WERI-Rb-1 (cell line): ENCODE data around the gene NISCH.

Source experiments
- DNase-seq: peaks from one replicate; pipeline ENCODE4 v3.0.0-alpha.2; 2020
- H3K27ac ChIP-seq: fragments of 250-450 bp; sonication (Bioruptor Pico); 2 replicates; pipeline ENCODE4 v1.5.1; 2020; ENCODE audit warnings: mild to moderate bottlenecking, moderate library complexity
- H3K27me3 ChIP-seq: fragments of 250-450 bp; sonication (Bioruptor Pico); 2 replicates; pipeline ENCODE4 v1.5.1; 2021; ENCODE audit warnings: mild to moderate bottlenecking, low read depth, moderate library complexity; ENCODE audit not compliant: insufficient read depth, severe bottlenecking
- H3K36me3 ChIP-seq: fragments of 250-450 bp; sonication (Bioruptor Pico); 2 replicates; pipeline ENCODE4 v1.5.1; 2020; ENCODE audit warnings: mild to moderate bottlenecking, moderate library complexity
- H3K4me3 ChIP-seq: 2 replicates; pipeline ENCODE4 v1.5.1; 2011; ENCODE audit warnings: low read depth, mild to moderate bottlenecking, control low read depth, low read length
- H3K9me3 ChIP-seq: fragments of 250-450 bp; sonication (Bioruptor Pico); 2 replicates; pipeline ENCODE4 v1.5.1; 2021; ENCODE audit warnings: mild to moderate bottlenecking, moderate library complexity; ENCODE audit not compliant: severe bottlenecking
- CTCF ChIP-seq: IDR thresholded peaks from 2 replicates; pipeline ENCODE4 v1.5.1; 2011; ENCODE audit warnings: low read depth, mild to moderate bottlenecking, control low read depth, inconsistent platforms, low read length

The NISCH gene

GRCh38 chr3:52469001-52469400 is 13.6 kb downstream of the NISCH start:
- peaks cover 75% of the 10 kb centered on the region for H3K36me3 ChIP-seq
- peak overlapping the region; percentile 99 for H3K27ac ChIP-seq
- H3K27me3 ChIP-seq, result no peaks in the 10 kb centered on the region
- DNase-seq, result peak; percentile 82
- peak overlapping the region; percentile 25 for H3K4me3 ChIP-seq
- no peak for TF ChIP-seq CTCF
- no peaks in the 10 kb centered on the region for H3K9me3 ChIP-seq

- H3K9me3 ChIP-seq, result no peaks in the 10 kb centered on the region
- H3K27ac ChIP-seq, result peak overlapping the region; percentile 99
- no peak overlapping the region for H3K4me3 ChIP-seq
- no peak for TF ChIP-seq CTCF
- H3K36me3 ChIP-seq, result peaks cover 75% of the 10 kb centered on the region
- no peaks in the 10 kb centered on the region for H3K27me3 ChIP-seq
- no peak for DNase-seq
These were observed 15.5 kb downstream of the NISCH start for GRCh38 chr3:52470920-52471319.

- Histone ChIP-seq H3K4me3 (no peak overlapping the region), H3K27me3 (no peaks in the 10 kb centered on the region), H3K36me3 (peaks cover 79% of the 10 kb centered on the region), H3K9me3 (no peaks in the 10 kb centered on the region), H3K27ac (peak overlapping the region; percentile 99)
- peak; percentile 66 for DNase-seq
- peak; percentile 86 for TF ChIP-seq CTCF
These were observed 16.2 kb downstream of the NISCH start for GRCh38 chr3:52471371-52472238.

GRCh38 chr3:52472239-52473000 is 17.0 kb downstream of the NISCH start:
- Histone ChIP-seq H3K4me3 (no peak overlapping the region), H3K9me3 (no peaks in the 10 kb centered on the region), H3K36me3 (peaks cover 82% of the 10 kb centered on the region), H3K27ac (peak overlapping the region; percentile 35), H3K27me3 (no peaks in the 10 kb centered on the region)
- no peak for TF ChIP-seq CTCF
- DNase-seq, result no peak

- H3K4me3 ChIP-seq, result no peak overlapping the region
- no peak for TF ChIP-seq CTCF
- no peaks in the 10 kb centered on the region for H3K9me3 ChIP-seq
- no peak for DNase-seq
- no peaks in the 10 kb centered on the region for H3K27me3 ChIP-seq
- H3K36me3 ChIP-seq, result peaks cover 82% of the 10 kb centered on the region
- H3K27ac ChIP-seq, result peak overlapping the region; percentile 49
These were observed 17.6 kb downstream of the NISCH start for GRCh38 chr3:52473026-52473425.
